BLaER1 (cell line): ENCODE results near the gene HEATR5A.
"Not testable (repeated sequence)": the region's sequence is repeated elsewhere in the genome, so short reads cannot be mapped to it uniquely, and the experiment has no call there.

Experiments
- H3K27ac ChIP-seq: shearing (Covaris generic); formaldehyde crosslinking; 2 replicates; pipeline ENCODE4 v1.8.1; 2022
- H3K27me3 ChIP-seq: shearing (Covaris generic); formaldehyde crosslinking; 2 replicates; pipeline ENCODE4 v1.8.1; 2022
- H3K36me3 ChIP-seq: shearing (Covaris generic); formaldehyde crosslinking; 2 replicates; pipeline ENCODE4 v1.8.1; 2022
- H3K4me1 ChIP-seq: shearing (Covaris generic); formaldehyde crosslinking; 2 replicates; pipeline ENCODE4 v1.8.1; 2022
- H3K4me2 ChIP-seq: shearing (Covaris generic); formaldehyde crosslinking; 2 replicates; pipeline ENCODE4 v1.8.1; 2022
- H3K4me3 ChIP-seq: shearing (Covaris generic); formaldehyde crosslinking; 2 replicates; pipeline ENCODE4 v1.8.1; 2022
- H3K9ac ChIP-seq: shearing (Covaris generic); formaldehyde crosslinking; 2 replicates; pipeline ENCODE4 v1.8.1; 2022
- H3K9me3 ChIP-seq: shearing (Covaris generic); formaldehyde crosslinking; 2 replicates; pipeline ENCODE4 v1.8.1; 2022
- H4K20me1 ChIP-seq: shearing (Covaris generic); formaldehyde crosslinking; 2 replicates; pipeline ENCODE4 v1.8.1; 2022
- Cebpa-rat ChIP-seq: shearing (Covaris generic); IDR thresholded peaks from 2 replicates; pipeline ENCODE4 v1.8.1; 2022

The HEATR5A gene

GRCh38 chr14:31395119-31395518, 25.2 kb downstream of the HEATR5A start:
- H4K20me1 ChIP-seq = no peaks in the 10 kb centered on the region
- H3K4me2 ChIP-seq = no peak overlapping the region
- no peaks in the 10 kb centered on the region for H3K4me1 ChIP-seq
- H3K27me3 ChIP-seq = no peaks in the 10 kb centered on the region
- H3K36me3 ChIP-seq = no peaks in the 10 kb centered on the region
- no peak overlapping the region for H3K27ac ChIP-seq
- no peak overlapping the region for H3K9ac ChIP-seq
- H3K4me3 ChIP-seq = no peak overlapping the region
- TF ChIP-seq Cebpa-rat = no peak
- no peaks in the 10 kb centered on the region for H3K9me3 ChIP-seq

- Histone ChIP-seq H3K27me3 (no peaks in the 10 kb centered on the region), H3K9me3 (no peaks in the 10 kb centered on the region), H4K20me1 (no peaks in the 10 kb centered on the region), H3K4me1 (no peaks in the 10 kb centered on the region), H3K27ac (no peak overlapping the region), H3K4me3 (no peak overlapping the region), H3K36me3 (no peaks in the 10 kb centered on the region), H3K4me2 (no peak overlapping the region), H3K9ac (no peak overlapping the region)
- TF ChIP-seq Cebpa-rat = no peak
Observed at GRCh38 chr14:31391977-31392503, 28.3 kb downstream of the HEATR5A start.

- Histone ChIP-seq H3K27me3 (no peaks in the 10 kb centered on the region), H3K9me3 (no peaks in the 10 kb centered on the region), H3K36me3 (no peaks in the 10 kb centered on the region), H4K20me1 (no peaks in the 10 kb centered on the region), H3K4me3 (no peak overlapping the region), H3K4me1 (no peaks in the 10 kb centered on the region), H3K9ac (no peak overlapping the region), H3K27ac (no peak overlapping the region), H3K4me2 (no peak overlapping the region)
- TF ChIP-seq Cebpa-rat = no peak
Observed at GRCh38 chr14:31391473-31391872, 28.9 kb downstream of the HEATR5A start.

GRCh38 chr14:31389946-31390345, 30.4 kb downstream of the HEATR5A start:
- Histone ChIP-seq H3K36me3 (no peaks in the 10 kb centered on the region), H4K20me1 (no peaks in the 10 kb centered on the region), H3K4me2 (no peak overlapping the region), H3K9me3 (no peaks in the 10 kb centered on the region), H3K4me3 (no peak overlapping the region), H3K27ac (no peak overlapping the region), H3K9ac (no peak overlapping the region), H3K4me1 (no peaks in the 10 kb centered on the region), H3K27me3 (no peaks in the 10 kb centered on the region)
- TF ChIP-seq Cebpa-rat = no peak

- H3K9ac ChIP-seq = no peak overlapping the region
- no peaks in the 10 kb centered on the region for H3K36me3 ChIP-seq
- no peaks in the 10 kb centered on the region for H3K27me3 ChIP-seq
- TF ChIP-seq Cebpa-rat = no peak
- H4K20me1 ChIP-seq = no peaks in the 10 kb centered on the region
- H3K4me1 ChIP-seq = no peaks in the 10 kb centered on the region
- H3K4me2 ChIP-seq = no peak overlapping the region
- H3K9me3 ChIP-seq = no peaks in the 10 kb centered on the region
- H3K4me3 ChIP-seq = no peak overlapping the region
- H3K27ac ChIP-seq = no peak overlapping the region
Observed at GRCh38 chr14:31388687-31389413, 31.5 kb downstream of the HEATR5A start.

- Histone ChIP-seq H3K27ac (no peak overlapping the region), H3K27me3 (no peaks in the 10 kb centered on the region), H3K4me2 (no peak overlapping the region), H3K4me1 (no peaks in the 10 kb centered on the region), H3K4me3 (no peak overlapping the region), H4K20me1 (no peaks in the 10 kb centered on the region), H3K9me3 (no peaks in the 10 kb centered on the region), H3K9ac (no peak overlapping the region), H3K36me3 (no peaks in the 10 kb centered on the region)
- no peak for TF ChIP-seq Cebpa-rat
Observed at GRCh38 chr14:31387091-31387490, 33.3 kb downstream of the HEATR5A start.

GRCh38 chr14:31386271-31386670, 34.1 kb downstream of the HEATR5A start:
- Histone ChIP-seq H4K20me1 (no peaks in the 10 kb centered on the region), H3K36me3 (no peaks in the 10 kb centered on the region), H3K4me1 (no peaks in the 10 kb centered on the region), H3K27me3 (no peaks in the 10 kb centered on the region), H3K9me3 (no peaks in the 10 kb centered on the region), H3K4me2 (no peak overlapping the region), H3K9ac (no peak overlapping the region), H3K4me3 (no peak overlapping the region), H3K27ac (no peak overlapping the region)
- TF ChIP-seq Cebpa-rat = no peak

GRCh38 chr14:31382221-31382620, 38.1 kb downstream of the HEATR5A start:
- H3K36me3 ChIP-seq = no peaks in the 10 kb centered on the region

GRCh38 chr14:31380106-31380505, 40.2 kb downstream of the HEATR5A start:
- no peaks in the 10 kb centered on the region; the same call in 1 of the 2 replicates for H3K4me1 ChIP-seq
- no peaks in the 10 kb centered on the region for H4K20me1 ChIP-seq
- H3K4me3 ChIP-seq = no peak overlapping the region
- TF ChIP-seq Cebpa-rat = no peak
- no peak overlapping the region for H3K4me2 ChIP-seq
- no peaks in the 10 kb centered on the region for H3K9me3 ChIP-seq
- H3K9ac ChIP-seq = no peak overlapping the region
- H3K36me3 ChIP-seq = no peaks in the 10 kb centered on the region
- no peaks in the 10 kb centered on the region for H3K27me3 ChIP-seq
- no peak overlapping the region for H3K27ac ChIP-seq

More at GRCh38 chr14:31382221-31382620, 38.1 kb downstream of the HEATR5A start:
- Histone ChIP-seq H4K20me1 (no peaks in the 10 kb centered on the region), H3K27me3 (no peaks in the 10 kb centered on the region), H3K4me3 (no peak overlapping the region), H3K9me3 (no peaks in the 10 kb centered on the region), H3K4me1 (no peaks in the 10 kb centered on the region; the same call in 1 of the 2 replicates), H3K27ac (no peak overlapping the region), H3K4me2 (no peak overlapping the region), H3K9ac (no peak overlapping the region)
- TF ChIP-seq Cebpa-rat = no peak

- H3K36me3 ChIP-seq, H3K27me3 ChIP-seq, H4K20me1 ChIP-seq, H3K9me3 ChIP-seq, H3K4me2 ChIP-seq, H3K9ac ChIP-seq, H3K4me1 ChIP-seq, H3K4me3 ChIP-seq, H3K27ac ChIP-seq: not testable (repeated sequence)
Observed at GRCh38 chr14:31379125-31379947, 41.0 kb downstream of the HEATR5A start.
